GM18502 (cell line): ENCODE measurements around the gene PDZD2.

Experiments used
- ATAC-seq: cut with Tn5 transposase; IDR thresholded peaks from one replicate; pipeline ENCODE4 v1.9.1; 2021; ENCODE audit warnings: mild to moderate bottlenecking; ENCODE audit not compliant: unreplicated experiment, poor library complexity

PDZD2 gene

GRCh38 chr5:31854181-31855133 lies 215.5 kb downstream of the PDZD2 start:
- no peak for ATAC-seq

GRCh38 chr5:31855134-31856040 lies 216.5 kb downstream of the PDZD2 start:
- no peak for ATAC-seq

- no peak for ATAC-seq
Observed at GRCh38 chr5:31859096-31859495, 220.2 kb downstream of the PDZD2 start.

- ATAC-seq = no peak
Observed at GRCh38 chr5:31860278-31860677, 221.3 kb downstream of the PDZD2 start.

- no peak for ATAC-seq
Observed at GRCh38 chr5:31860726-31861433, 221.9 kb downstream of the PDZD2 start.

- no peak for ATAC-seq
Observed at GRCh38 chr5:31861601-31862000, 222.7 kb downstream of the PDZD2 start.

GRCh38 chr5:31863991-31864411 lies 225.1 kb downstream of the PDZD2 start:
- no peak for ATAC-seq

- no peak for ATAC-seq
Observed at GRCh38 chr5:31866166-31866565, 227.2 kb downstream of the PDZD2 start.

GRCh38 chr5:31867219-31867618 lies 228.3 kb downstream of the PDZD2 start:
- no peak for ATAC-seq

GRCh38 chr5:31880449-31880848 lies 241.5 kb downstream of the PDZD2 start:
- no peak for ATAC-seq

- ATAC-seq = no peak
Observed at GRCh38 chr5:31884896-31885295, 246.0 kb downstream of the PDZD2 start.

- ATAC-seq = no peak
Observed at GRCh38 chr5:31886206-31886605, 247.3 kb downstream of the PDZD2 start.

- ATAC-seq = no peak
Observed at GRCh38 chr5:31887556-31887955, 248.6 kb downstream of the PDZD2 start.

- no peak for ATAC-seq
Observed at GRCh38 chr5:31888564-31888963, 249.6 kb downstream of the PDZD2 start.

- no peak for ATAC-seq
Observed at GRCh38 chr5:31889001-31889561, 250.2 kb downstream of the PDZD2 start.

- no peak for ATAC-seq
Observed at GRCh38 chr5:31890046-31890445, 251.1 kb downstream of the PDZD2 start.

- ATAC-seq = no peak
Observed at GRCh38 chr5:31894141-31894540, 255.2 kb downstream of the PDZD2 start.

GRCh38 chr5:31895199-31895820 lies 256.4 kb downstream of the PDZD2 start:
- no peak for ATAC-seq

- ATAC-seq = no peak
Observed at GRCh38 chr5:31898036-31898632, 259.2 kb downstream of the PDZD2 start.
